ENCODE results near the gene E2F4. TPM values are rescaled to one million over a fixed set of nuclear protein-coding genes. Genes with fewer than 3 reads are reported as not detected.

The E2F4 gene
- total and polyA plus RNA-seq, 2 donors (not counting 1 experiment from before 2014, with no cell fraction given) = 42.4 to 59.9 TPM

GRCh38 chr16:67187175-67187890, 4.6 kb upstream of the E2F4 start:
- no peak overlapping the region for H2AFZ ChIP-seq (ENCODE audit: low read length)
- H4K20me1 ChIP-seq (ENCODE audit: control insufficient read depth, extremely low read depth, insufficient read depth, low read length) = no peaks in the 10 kb centered on the region
- no peak overlapping the region for H3K27ac ChIP-seq (ENCODE audit: insufficient read depth, low read length)
- no peak for TF ChIP-seq EZH2 (IDR thresholded peaks at IDR 0.05; ENCODE audit: low read length, missing control alignments)
- no peak for TF ChIP-seq CTCF (conservative IDR thresholded peaks at IDR 0.05 in 1 of 2, IDR thresholded peaks at IDR 0.05 in 1 of 2; ENCODE audit: low read depth in 1 of 2, low read length in 2 of 2)
- H3K9ac ChIP-seq (ENCODE audit: insufficient read depth, low read length) = no peak overlapping the region
- H3K4me2 ChIP-seq (ENCODE audit: extremely low read depth, insufficient read depth, low read length) = no peak overlapping the region
- H3K9me3 ChIP-seq (ENCODE audit: control insufficient read depth, insufficient read depth, low read depth, low read length) = no peaks in the 10 kb centered on the region
- no peak for DNase-seq (ENCODE audit: low read depth in 2 of 2)
- H3K4me1 ChIP-seq (ENCODE audit: control insufficient read depth, extremely low read depth, insufficient read depth, low read length) = peaks cover 25% of the 10 kb centered on the region
- H3K79me2 ChIP-seq (ENCODE audit: control insufficient read depth, insufficient read depth, low read length) = peaks cover 10% of the 10 kb centered on the region
- no peaks in the 10 kb centered on the region for H3K27me3 ChIP-seq (ENCODE audit: control insufficient read depth, insufficient read depth, low read length)
- H3K36me3 ChIP-seq (ENCODE audit: control insufficient read depth, insufficient read depth, low read length) = no peaks in the 10 kb centered on the region
- H3K4me3 ChIP-seq (replicated peaks in 1 of 4; ENCODE audit: control extremely low read depth in 1 of 4, insufficient read depth in 1 of 4, low read depth in 3 of 4, low read length in 4 of 4) = no peak overlapping the region

GRCh38 chr16:67188323-67188722, 3.6 kb upstream of the E2F4 start:
- H3K9ac ChIP-seq (ENCODE audit: insufficient read depth, low read length) = no peak overlapping the region
- H3K27me3 ChIP-seq (ENCODE audit: control insufficient read depth, insufficient read depth, low read length) = no peaks in the 10 kb centered on the region
- no peak for TF ChIP-seq EZH2 (IDR thresholded peaks at IDR 0.05; ENCODE audit: low read length, missing control alignments)
- no peak for TF ChIP-seq CTCF (conservative IDR thresholded peaks at IDR 0.05 in 1 of 2, IDR thresholded peaks at IDR 0.05 in 1 of 2; ENCODE audit: low read depth in 1 of 2, low read length in 2 of 2)
- no peak overlapping the region for H2AFZ ChIP-seq (ENCODE audit: low read length)
- H3K9me3 ChIP-seq (ENCODE audit: control insufficient read depth, insufficient read depth, low read depth, low read length) = no peaks in the 10 kb centered on the region
- no peak for DNase-seq (ENCODE audit: low read depth in 2 of 2)
- no peak overlapping the region for H3K27ac ChIP-seq (ENCODE audit: insufficient read depth, low read length)
- peaks cover 13% of the 10 kb centered on the region for H3K79me2 ChIP-seq (ENCODE audit: control insufficient read depth, insufficient read depth, low read length)
- H3K4me2 ChIP-seq (ENCODE audit: extremely low read depth, insufficient read depth, low read length) = no peak overlapping the region
- no peak overlapping the region for H3K4me3 ChIP-seq (replicated peaks in 1 of 4; ENCODE audit: control extremely low read depth in 1 of 4, insufficient read depth in 1 of 4, low read depth in 3 of 4, low read length in 4 of 4)
- peaks cover 27% of the 10 kb centered on the region for H3K4me1 ChIP-seq (ENCODE audit: control insufficient read depth, extremely low read depth, insufficient read depth, low read length)
- no peaks in the 10 kb centered on the region for H3K36me3 ChIP-seq (ENCODE audit: control insufficient read depth, insufficient read depth, low read length)
- H4K20me1 ChIP-seq (ENCODE audit: control insufficient read depth, extremely low read depth, insufficient read depth, low read length) = no peaks in the 10 kb centered on the region

- Histone ChIP-seq H3K27me3 (ENCODE audit: control insufficient read depth, insufficient read depth, low read length) (no peaks in the 10 kb centered on the region), H2AFZ (ENCODE audit: low read length) (no peak overlapping the region), H3K4me1 (ENCODE audit: control insufficient read depth, extremely low read depth, insufficient read depth, low read length) (peaks cover 30% of the 10 kb centered on the region), H3K36me3 (ENCODE audit: control insufficient read depth, insufficient read depth, low read length) (peaks cover under 1% of the 10 kb centered on the region), H3K9me3 (ENCODE audit: control insufficient read depth, insufficient read depth, low read depth, low read length) (no peaks in the 10 kb centered on the region), H3K27ac (ENCODE audit: insufficient read depth, low read length) (no peak overlapping the region), H3K4me2 (ENCODE audit: extremely low read depth, insufficient read depth, low read length) (no peak overlapping the region), H3K9ac (ENCODE audit: insufficient read depth, low read length) (no peak overlapping the region), H3K79me2 (ENCODE audit: control insufficient read depth, insufficient read depth, low read length) (peaks cover 18% of the 10 kb centered on the region), H4K20me1 (ENCODE audit: control insufficient read depth, extremely low read depth, insufficient read depth, low read length) (no peaks in the 10 kb centered on the region), H3K4me3 (replicated peaks in 1 of 4; ENCODE audit: control extremely low read depth in 1 of 4, insufficient read depth in 1 of 4, low read depth in 3 of 4, low read length in 4 of 4) (no peak overlapping the region)
- DNase-seq (ENCODE audit: low read depth in 2 of 2) = no peak
- no peak for TF ChIP-seq CTCF (conservative IDR thresholded peaks at IDR 0.05 in 1 of 2, IDR thresholded peaks at IDR 0.05 in 1 of 2; ENCODE audit: low read depth in 1 of 2, low read length in 2 of 2)
- TF ChIP-seq EZH2 (IDR thresholded peaks at IDR 0.05; ENCODE audit: low read length, missing control alignments) = no peak
Measured at GRCh38 chr16:67188798-67189197, 3.2 kb upstream of the E2F4 start.
